Muscle of back (tissue), 13 donors: ENCODE results near the gene GZMB. TPM values are rescaled to one million over a fixed set of nuclear protein-coding genes. Genes with fewer than 3 reads are reported as not detected.
A peak's percentile ranks its signal among the peaks of the same experiment; 100 is the strongest.
"Not testable (repeated sequence)": the region's sequence is repeated elsewhere in the genome, so short reads cannot be mapped to it uniquely, and the experiment has no call there.

Experiments
- DNase-seq, 3 donors: peaks; one replicate each; pipeline versions ENCODE4 v3.0.0 to v3.0.0-alpha.2; 2013
- long read RNA-seq, 9 donors: transcript quantifications; one replicate each; lab custom pipeline, GENCODE V29; 2026
- polyA plus RNA-seq, 10 donors: library from polyadenylated mRNA; unstranded; fragments of 120-200 nt; gene quantifications; one replicate each; pipeline ENCODE4 v1.2.1, GENCODE V29; 2013; ENCODE audit not compliant: insufficient read length in 10 of 10

Gene GZMB
- polyA plus RNA-seq: under 1 TPM in 8 of 10 donors, not detected in 2; 0.24 to 0.85 (median 0.36) TPM
- long read RNA-seq, donor 1: 0 reads
- long read RNA-seq, donor 2: 0 reads
- long read RNA-seq, donor 3: 0 reads
- long read RNA-seq, donor 4: 0 reads
- long read RNA-seq, donor 5, partial matches to known transcripts: 0 of 2 reads
- long read RNA-seq, donor 5, other reads (novel, unspliced or antisense): 0 of 2 reads
- long read RNA-seq, donor 6: 0 reads
- long read RNA-seq, donor 7: 0 reads
- long read RNA-seq, donor 8: 0 reads
- long read RNA-seq, donor 9: 0 reads

DNA sequence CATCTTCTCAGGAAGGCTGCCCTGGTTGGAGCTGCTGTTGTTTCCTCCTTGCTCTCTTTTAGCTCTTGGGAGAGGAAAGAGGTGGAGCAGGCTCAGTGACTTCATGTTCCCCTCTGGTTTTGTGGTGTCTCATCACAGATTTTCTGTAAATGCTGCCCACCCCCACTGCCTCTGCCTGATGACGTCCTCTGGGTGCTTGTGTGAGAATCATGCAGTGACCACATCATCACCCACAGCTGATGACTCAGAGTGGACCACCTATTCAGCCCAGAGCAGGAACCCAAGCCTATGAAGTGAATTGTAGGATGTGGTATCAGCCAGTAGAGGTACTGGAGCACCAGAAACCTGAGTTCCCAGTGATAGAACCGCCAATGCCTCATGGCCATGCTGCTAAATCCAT is at the start of gene GZMB:
GZMB (minus strand) TSS at position 33 of the 400 bp plus-strand sequence; CDS start at position 3, 30 bp downstream.
- DNase-seq: no peak

DNA sequence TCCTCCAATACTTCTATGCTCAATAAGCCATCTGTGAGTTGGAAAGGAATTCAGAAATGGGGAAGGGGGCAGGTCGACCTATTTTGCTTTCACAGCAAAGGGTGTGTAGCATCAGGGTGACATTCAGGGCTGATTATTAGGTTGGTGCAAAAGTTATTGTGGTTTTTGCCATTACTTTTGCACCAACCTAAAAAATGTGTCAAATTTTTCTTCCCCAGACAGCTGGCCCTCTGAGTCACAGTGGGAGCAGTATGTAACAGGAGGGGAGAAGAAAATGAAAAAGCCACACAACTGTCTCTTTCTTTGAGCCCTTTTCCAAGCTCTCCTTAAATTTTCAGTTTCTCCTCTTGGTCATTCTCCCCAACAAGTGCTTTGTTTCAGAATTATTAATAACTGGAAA is 47.1 kb upstream of the GZMB start:
- no peak for DNase-seq

DNA sequence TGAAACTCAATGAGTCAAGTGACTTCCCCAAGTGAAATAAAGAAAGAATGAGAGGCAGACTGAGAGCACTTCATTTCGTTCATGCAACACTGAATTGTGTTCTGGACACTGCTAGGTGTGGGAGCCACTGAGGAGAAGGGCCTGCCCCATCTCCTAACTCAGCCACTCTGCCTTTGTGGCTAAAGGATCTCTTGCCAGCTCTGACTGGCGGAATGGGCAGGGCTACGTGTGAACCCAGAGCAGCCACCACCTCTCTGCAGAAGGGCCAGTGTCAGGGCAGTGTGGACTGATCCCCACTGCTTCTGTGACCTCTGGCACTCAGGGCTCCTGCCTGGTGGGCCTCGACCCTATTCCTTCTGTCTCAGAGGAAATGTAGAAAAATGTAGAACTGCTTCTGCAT is 46.5 kb upstream of the GZMB start:
- no peak for DNase-seq

DNA sequence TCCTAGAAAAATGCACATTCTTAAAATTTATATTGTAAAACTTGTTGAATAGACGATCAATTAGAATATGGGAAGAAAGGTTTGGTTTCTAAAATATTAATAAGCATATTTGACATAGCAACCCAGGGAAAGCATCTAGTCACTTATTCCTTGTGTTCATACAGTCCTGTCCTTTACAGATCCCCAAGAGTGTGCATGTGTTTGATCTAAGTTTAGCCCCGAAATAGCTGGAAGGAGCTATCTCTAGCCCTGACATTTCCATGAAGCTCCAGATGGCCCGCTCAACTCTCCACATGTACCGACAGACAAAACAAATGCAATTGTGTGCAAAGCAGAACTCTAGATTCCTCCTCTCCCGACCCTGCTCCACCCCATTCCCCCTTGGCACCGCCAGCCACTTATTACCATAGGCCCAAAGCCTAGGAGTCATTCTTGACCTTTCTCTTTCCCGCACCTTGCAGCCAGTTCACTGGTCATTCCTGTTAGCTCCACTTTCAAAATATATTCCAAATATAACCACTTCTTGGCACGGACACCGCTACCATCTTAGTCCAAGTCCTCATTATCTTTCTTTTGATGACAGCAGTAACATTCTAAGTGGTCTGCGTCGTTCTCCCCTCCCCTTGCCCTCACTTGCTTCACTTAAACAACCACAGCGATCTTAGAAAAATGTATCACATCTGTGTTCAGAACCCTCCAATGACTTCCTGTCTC is 45.4 kb upstream of the GZMB start:
- DNase-seq: no peak

- DNase-seq: peak; percentile 84 to 92 (median 85)
These were observed 44.8 kb upstream of the GZMB start for GRCh38 chr14:24678801-24679247.

DNA sequence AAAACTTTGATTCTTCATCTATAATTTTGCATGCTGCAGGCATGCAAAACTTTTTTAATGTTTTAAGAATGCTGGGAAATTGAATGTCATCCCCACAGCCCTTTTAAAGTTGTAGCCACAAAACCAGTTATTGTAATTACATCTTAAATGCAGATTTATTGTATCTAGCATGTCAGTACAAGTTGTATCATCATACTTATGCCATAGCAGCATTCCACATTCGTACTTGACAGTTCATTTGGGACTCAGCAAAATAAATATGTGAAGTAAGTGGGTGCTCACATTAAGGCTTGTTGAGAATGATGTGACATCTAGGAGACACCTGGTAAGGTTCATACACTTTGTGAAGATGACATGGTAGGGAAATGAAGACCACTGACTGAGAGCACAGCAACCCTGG is 44.0 kb upstream of the GZMB start:
- no peak for DNase-seq

- DNase-seq: no peak
These were observed 40.4 kb upstream of the GZMB start for GRCh38 chr14:24674204-24674970.

DNA sequence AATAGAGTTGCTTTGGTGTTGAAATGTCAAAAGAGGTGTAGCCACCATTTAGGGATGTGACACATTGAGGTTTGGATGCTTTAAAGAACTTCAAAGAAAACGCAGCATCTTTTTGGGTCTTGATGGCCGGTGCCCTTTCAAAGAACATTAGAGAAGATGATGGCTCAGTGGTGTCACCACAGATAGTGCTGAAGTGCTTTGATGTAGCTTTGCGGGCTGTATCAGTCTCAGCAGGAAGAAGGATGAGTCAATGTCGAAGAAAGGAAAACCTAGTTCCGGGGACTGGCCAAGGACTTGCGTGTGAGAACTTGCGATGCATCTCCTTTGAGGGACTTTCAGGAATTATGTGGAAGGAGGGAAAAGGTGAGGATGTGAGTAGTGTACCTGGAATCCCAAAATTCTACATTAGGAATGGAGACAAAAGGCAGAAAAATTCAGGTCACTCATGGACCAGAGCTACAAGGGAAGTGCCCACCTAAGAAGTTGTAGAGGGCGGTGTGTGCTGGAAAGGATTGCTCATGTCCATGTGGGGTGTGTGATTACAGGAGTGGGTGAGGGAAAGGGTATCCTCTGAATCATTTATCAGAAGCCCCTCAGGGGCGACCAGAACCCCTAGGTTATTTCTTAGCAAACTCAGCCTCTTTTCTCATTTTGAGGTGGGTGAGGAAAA is 39.7 kb upstream of the GZMB start:
- DNase-seq: no peak

- no peak for DNase-seq
These were observed 39.1 kb upstream of the GZMB start for GRCh38 chr14:24673059-24673458.

GRCh38 chr14:24670594-24670993 is 36.6 kb upstream of the GZMB start:
- no peak for DNase-seq

DNA sequence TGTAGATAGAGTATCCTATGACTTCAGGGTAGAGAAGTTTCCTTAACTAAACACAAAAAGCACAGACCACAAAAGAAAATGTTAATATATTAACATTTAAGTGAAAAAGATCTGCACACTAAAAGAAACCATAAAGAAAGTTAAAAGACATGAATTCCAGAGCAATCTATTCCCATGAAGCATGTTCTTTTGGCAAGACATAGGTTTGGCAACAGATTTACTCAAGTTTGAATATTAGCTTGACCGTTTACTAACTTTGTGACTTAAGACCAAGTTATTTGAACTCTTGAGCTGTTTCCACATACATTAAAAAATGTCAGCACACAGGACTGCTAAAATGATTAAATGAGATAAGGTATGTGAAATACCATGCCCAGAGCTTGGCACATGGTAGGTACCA is 35.7 kb upstream of the GZMB start:
- DNase-seq: peak in 2 of 3 donors; percentile 28 to 47

DNA sequence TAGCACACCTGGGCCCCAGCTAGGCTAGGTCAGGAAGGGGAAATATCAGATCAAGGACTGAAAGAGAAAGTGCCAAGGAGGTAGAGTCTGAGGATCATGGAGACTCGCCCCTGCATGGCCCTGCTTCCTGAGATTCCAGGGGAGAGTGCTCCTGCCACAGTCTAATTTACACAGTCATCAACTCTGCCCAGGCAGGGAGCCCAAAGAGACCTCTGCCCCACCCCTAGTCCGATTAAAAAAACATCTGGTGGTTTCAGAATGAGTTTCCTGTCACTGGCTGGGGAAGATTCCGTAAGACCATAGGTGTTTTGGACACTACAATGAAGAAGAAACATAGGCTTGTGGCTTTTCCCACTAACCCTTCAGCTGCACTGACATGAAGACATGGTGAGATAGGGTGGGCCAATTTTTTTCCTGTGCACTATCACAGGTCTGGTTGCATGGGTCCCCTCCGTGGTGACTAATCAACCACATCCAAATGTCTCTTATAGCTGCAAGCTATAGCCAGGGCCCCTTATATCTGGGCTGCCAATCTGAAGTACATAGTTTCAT is 31.5 kb upstream of the GZMB start:
- no peak for DNase-seq

DNA sequence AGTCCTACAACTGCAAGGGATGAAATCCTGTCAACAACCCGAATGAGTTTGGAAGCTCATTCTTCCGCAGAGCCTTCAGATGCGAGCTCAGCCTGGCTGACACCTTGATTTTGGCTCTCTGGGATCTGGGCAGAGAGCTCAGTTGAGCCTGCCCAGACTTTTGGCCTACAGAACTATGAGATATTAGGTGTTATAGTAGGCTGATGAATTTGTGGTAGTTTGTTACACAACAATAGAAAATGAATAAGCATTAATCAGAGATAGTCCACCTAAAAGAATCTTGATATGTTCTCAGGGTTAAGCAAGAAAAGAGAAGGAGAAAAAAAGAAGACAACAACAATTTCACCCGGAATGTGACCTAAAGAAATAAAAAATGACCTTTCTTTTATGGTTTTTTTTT is 30.4 kb upstream of the GZMB start:
- DNase-seq: no peak

DNA sequence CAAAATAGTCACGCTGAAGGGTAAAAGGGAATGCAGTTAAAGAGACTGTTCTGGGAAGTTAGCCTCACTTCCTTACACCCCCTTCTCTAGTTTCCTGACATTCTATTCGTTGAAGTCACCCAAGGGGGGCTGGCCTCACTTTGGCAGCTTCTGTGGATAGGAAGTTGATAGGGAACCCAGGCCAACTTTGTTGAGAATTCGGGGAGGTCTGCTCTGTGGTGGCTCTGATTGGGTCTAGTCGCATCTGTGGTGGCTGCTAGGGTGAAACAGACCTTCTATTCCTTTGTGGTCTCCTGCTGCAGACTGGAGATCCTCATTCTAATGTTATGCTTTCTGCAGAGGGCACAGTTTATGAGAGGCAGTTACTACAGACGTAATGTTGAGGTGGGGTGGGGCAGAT is 28.8 kb upstream of the GZMB start:
- DNase-seq: peak in 2 of 3 donors; percentile 22 to 52

DNA sequence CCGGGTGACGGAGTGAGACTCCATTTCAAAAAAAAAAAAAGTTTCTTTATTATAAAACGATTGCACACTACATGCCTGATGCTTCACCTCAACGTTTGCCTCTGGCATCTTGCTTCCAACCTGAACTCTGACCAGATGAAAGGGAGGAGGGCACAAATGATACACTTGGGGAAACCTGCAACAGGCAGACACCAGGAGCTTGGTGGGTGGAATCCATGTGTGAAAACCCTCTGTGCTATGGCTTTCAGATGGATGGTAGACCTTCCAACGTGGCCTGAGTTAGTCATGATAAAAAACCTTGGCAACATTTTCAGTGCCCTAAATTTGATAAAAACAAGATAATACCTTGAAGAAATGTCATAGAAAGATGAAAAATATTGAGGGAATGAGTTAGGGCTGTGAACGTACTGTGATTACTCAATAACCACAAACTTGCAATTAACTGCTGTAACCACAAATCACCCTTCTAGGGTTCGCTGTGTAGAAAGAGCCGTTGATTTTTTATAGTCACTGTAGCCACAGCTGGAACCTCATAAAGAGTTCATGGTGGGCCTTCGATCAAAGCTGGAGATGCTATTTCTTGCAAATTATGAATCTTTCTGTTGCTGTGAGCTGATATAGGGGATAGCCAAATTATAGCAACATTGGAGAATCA is 26.1 kb upstream of the GZMB start:
- DNase-seq: no peak

GRCh38 chr14:24648361-24648760 is 14.4 kb upstream of the GZMB start:
- DNase-seq: not testable (repeated sequence)

DNA sequence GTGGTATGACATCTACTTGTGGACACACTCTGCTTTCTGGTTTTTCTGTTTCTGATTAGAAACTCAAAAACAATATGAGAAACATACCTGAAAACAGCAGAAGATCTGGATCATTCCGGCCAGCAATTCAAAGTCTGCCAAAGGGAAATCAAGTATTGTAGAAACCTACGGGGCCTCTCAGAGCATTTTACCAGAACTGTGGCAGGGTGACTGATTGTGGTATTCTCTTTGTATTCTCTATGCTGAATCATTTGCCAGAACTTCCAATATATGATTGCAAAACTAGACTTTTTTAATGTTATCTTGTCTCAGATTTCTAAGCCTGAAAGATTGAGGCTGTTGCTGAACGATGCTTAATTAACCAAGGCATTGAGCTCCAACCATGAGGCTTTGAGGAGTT is 5.9 kb upstream of the GZMB start:
- DNase-seq: no peak

- no peak for DNase-seq
These were observed 5.3 kb upstream of the GZMB start for GRCh38 chr14:24639270-24639669.

- DNase-seq: no peak
These were observed 637 bp downstream of the GZMB start for GRCh38 chr14:24633353-24633752.

GRCh38 chr14:24632761-24633160 is 1.2 kb downstream of the GZMB start:
- DNase-seq: no peak

DNA sequence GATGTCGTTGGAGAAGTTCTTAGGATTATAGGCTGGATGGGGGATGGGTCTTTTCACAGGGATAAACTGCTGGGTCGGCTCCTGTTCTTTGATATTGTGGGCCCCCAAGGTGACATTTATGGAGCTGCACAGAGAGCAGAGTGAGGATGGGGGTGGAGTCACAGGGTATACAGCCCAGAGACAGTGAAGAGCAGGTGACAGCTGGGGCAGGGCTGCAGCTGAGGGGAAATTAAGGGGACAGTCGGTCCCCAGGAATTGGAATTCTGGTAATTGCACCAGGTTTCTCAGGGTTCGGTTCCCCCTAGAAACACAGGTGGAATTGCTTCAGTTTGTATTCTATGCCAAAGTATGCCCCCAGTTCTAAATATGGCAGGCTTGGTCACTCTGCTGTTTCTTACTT is 1.7 kb downstream of the GZMB start:
- no peak for DNase-seq
